PC-9 (cell line): ENCODE measurements around the gene DICER1. TPM values are rescaled to one million over a fixed set of nuclear protein-coding genes. Genes with fewer than 3 reads are reported as not detected.

Experiments used
- BruUV-seq: library from RNA; stranded (reverse); fragments of 400-500 nt; replicated peaks from 2 replicates; lab custom pipeline; 2021; lab: Mats Ljungman, UMichigan
- CTCF ChIA-PET: fragments of 300-600 bp; sonication (Branson Sonifier 250); formaldehyde crosslinking; loops from one replicate; lab custom pipeline; 2022; ENCODE audit warnings: antibody characterized with exemption; lab: Charles Lee
- POLR2A ChIA-PET: fragments of 300-600 bp; sonication (Branson Sonifier 250); formaldehyde crosslinking; loops from one replicate; lab custom pipeline; 2022; ENCODE audit warnings: antibody characterized with exemption; ENCODE audit not compliant: unreplicated experiment; lab: Charles Lee
- DNase-seq, 2 experiments: peaks; one replicate each; pipeline versions ENCODE4 v3.0.0 to v3.0.0-alpha.2; 2015 to 2022; ENCODE audit warnings: mixed read lengths in 1 of 2
- H2AFZ ChIP-seq: fragments of 200-600 bp; sonication (generic); 2 replicates; pipeline ENCODE4 v1.8.1; 2017; ENCODE audit warnings: antibody characterized with exemption
- H3F3A ChIP-seq: fragments of 200-600 bp; sonication (generic); 2 replicates; pipeline ENCODE4 v1.8.1; 2017; ENCODE audit warnings: antibody characterized with exemption, mild to moderate bottlenecking, low read depth; ENCODE audit not compliant: insufficient read depth
- H3K27ac ChIP-seq: fragments of 200-600 bp; sonication (generic); 2 replicates; pipeline ENCODE4 v1.6.1; 2016; ENCODE audit warnings: mixed run types
- H3K27me3 ChIP-seq: fragments of 200-600 bp; sonication (generic); 2 replicates; pipeline ENCODE4 v1.6.1; 2016; ENCODE audit warnings: low read depth, mixed run types; ENCODE audit not compliant: insufficient read depth
- H3K36me3 ChIP-seq: fragments of 200-600 bp; sonication (generic); 2 replicates; pipeline ENCODE4 v1.6.1; 2016; ENCODE audit warnings: low read depth, mixed run types
- H3K4me1 ChIP-seq: fragments of 200-600 bp; sonication (generic); replicated peaks from 2 replicates; pipeline ENCODE4 v1.6.1; 2016; ENCODE audit warnings: mixed run types; ENCODE audit not compliant: insufficient read depth
- H3K4me2 ChIP-seq: fragments of 200-600 bp; sonication (generic); 2 replicates; pipeline ENCODE4 v1.6.1; 2017; ENCODE audit warnings: mixed run types
- H3K4me3 ChIP-seq: fragments of 200-600 bp; sonication (generic); 2 replicates; pipeline ENCODE4 v1.6.1; 2016; ENCODE audit warnings: mixed run types
- H3K79me2 ChIP-seq: fragments of 200-600 bp; sonication (generic); 2 replicates; pipeline ENCODE4 v1.6.1; 2017; ENCODE audit warnings: low read depth, mixed run types
- H3K9me2 ChIP-seq: fragments of 200-600 bp; sonication (generic); 2 replicates; pipeline ENCODE4 v1.8.1; 2017; ENCODE audit warnings: mild to moderate bottlenecking; ENCODE audit not compliant: insufficient read depth
- H3K9me3 ChIP-seq: fragments of 200-600 bp; sonication (generic); 2 replicates; pipeline ENCODE4 v1.8.1; 2016; ENCODE audit warnings: low read depth; ENCODE audit not compliant: insufficient read depth
- H4K20me1 ChIP-seq: fragments of 200-600 bp; sonication (generic); 2 replicates; pipeline ENCODE4 v1.8.1; 2017; ENCODE audit not compliant: insufficient read depth
- EZH2 ChIP-seq: fragments of 200-600 bp; sonication (generic); IDR thresholded peaks from 2 replicates; pipeline ENCODE4 v1.8.0; 2017; ENCODE audit warnings: antibody characterized with exemption, low read depth
- intact Hi-C: fragments of 100-400 bp; cut with micrococcal nuclease; formaldehyde crosslinking; loops from one replicate; pipeline ENCODE4 v1.10.0; 2022; ENCODE audit not compliant: unreplicated experiment
- total RNA-seq: library from RNA; stranded (reverse); gene quantifications from 2 replicates; pipeline ENCODE4 v1.2.3, GENCODE V29; 2021
- TF ChIP-seq, protein P1 (sequence below): fragments of 200-600 bp; sonication (generic); conservative IDR thresholded peaks from 2 replicates; pipeline ENCODE4 v1.6.1; 2017; ENCODE audit warnings: mixed run types, antibody characterized with exemption, mild to moderate bottlenecking, moderate library complexity

Gene DICER1
- total RNA-seq, 1 experiment from 2014 or later: 15.1 TPM

DNA sequence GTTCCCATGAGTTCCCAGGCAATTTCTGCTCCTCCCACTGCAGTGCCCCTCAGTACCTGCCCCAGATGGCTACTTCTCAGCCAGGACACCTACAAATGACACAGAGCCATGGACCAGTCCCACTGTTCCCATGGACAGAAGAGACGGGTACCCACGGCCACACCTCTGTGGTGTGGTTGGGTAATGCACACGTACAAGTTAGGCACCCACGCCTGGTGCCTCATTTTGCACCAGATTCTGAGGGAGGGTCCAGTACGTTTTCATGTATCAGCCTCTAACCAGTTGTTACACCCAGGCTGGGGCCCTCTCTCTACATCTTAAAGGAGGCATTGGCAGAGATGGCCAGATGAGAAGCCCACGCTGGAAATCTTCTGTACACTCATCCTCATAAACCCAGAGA, 114.0 kb downstream of the DICER1 start:
- CTCF ChIA-PET: no interaction called here

DNA sequence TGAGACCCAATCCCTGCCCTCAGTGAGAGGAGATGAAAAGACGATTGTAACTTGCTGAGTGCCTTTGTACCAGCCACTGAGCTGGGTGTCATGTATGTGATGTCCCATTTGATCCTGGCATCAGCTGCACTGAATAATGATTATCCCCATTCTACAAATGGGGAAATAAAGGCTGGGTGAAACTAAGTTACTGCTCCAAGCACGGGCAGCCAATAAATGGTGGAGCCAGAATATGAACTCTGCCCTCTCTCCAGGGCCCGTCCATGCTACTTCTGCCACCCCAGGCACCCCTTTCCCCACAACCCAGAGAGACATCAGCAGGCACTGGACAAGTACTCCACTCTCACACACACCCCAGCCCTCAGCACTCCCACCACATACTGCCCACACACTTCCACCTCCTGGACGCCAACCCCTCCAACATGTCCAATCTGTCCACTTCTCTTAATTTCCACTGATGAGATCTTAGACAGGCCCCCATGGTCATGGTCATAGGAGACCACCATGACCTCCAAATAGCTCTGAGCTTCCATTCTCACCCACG, 115.8 kb downstream of the DICER1 start:
- Histone ChIP-seq H4K20me1 (no peaks in the 10 kb centered on the region), H3K36me3 (no peaks in the 10 kb centered on the region), H3K9me2 (no peaks in the 10 kb centered on the region), H3K27ac (no peak overlapping the region), H3F3A (no peaks in the 10 kb centered on the region), H3K27me3 (peaks cover 92% of the 10 kb centered on the region), H3K4me3 (no peak overlapping the region), H3K4me2 (no peak overlapping the region), H3K79me2 (no peaks in the 10 kb centered on the region), H2AFZ (no peak overlapping the region), H3K4me1 (no peaks in the 10 kb centered on the region), H3K9me3 (no peaks in the 10 kb centered on the region)
- no peak for TF ChIP-seq EZH2
- TF ChIP-seq, protein P1, sequence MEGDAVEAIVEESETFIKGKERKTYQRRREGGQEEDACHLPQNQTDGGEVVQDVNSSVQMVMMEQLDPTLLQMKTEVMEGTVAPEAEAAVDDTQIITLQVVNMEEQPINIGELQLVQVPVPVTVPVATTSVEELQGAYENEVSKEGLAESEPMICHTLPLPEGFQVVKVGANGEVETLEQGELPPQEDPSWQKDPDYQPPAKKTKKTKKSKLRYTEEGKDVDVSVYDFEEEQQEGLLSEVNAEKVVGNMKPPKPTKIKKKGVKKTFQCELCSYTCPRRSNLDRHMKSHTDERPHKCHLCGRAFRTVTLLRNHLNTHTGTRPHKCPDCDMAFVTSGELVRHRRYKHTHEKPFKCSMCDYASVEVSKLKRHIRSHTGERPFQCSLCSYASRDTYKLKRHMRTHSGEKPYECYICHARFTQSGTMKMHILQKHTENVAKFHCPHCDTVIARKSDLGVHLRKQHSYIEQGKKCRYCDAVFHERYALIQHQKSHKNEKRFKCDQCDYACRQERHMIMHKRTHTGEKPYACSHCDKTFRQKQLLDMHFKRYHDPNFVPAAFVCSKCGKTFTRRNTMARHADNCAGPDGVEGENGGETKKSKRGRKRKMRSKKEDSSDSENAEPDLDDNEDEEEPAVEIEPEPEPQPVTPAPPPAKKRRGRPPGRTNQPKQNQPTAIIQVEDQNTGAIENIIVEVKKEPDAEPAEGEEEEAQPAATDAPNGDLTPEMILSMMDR: no peak
- ChIA-PET POLR2A (no interaction called here), CTCF (no interaction called here)
- no TSS peak for BruUV-seq
- intact Hi-C loops: no loop called here
- DNase-seq: no peak

More for the DNA sequence above, 114.0 kb downstream of the DICER1 start:
- TF ChIP-seq, protein P1: no peak
- no peak for TF ChIP-seq EZH2
- Histone ChIP-seq H3K4me1 (no peaks in the 10 kb centered on the region), H3F3A (no peaks in the 10 kb centered on the region), H3K4me2 (no peak overlapping the region), H3K79me2 (no peaks in the 10 kb centered on the region), H4K20me1 (no peaks in the 10 kb centered on the region), H3K9me3 (no peaks in the 10 kb centered on the region), H3K4me3 (no peak overlapping the region), H3K36me3 (no peaks in the 10 kb centered on the region), H2AFZ (no peak overlapping the region), H3K9me2 (no peaks in the 10 kb centered on the region), H3K27me3 (peaks cover 96% of the 10 kb centered on the region), H3K27ac (no peak overlapping the region)
- POLR2A ChIA-PET: no interaction called here
- intact Hi-C loops: no loop called here
- DNase-seq: no peak
- no TSS peak for BruUV-seq

- Histone ChIP-seq H3K4me3 (no peak overlapping the region), H3K79me2 (no peaks in the 10 kb centered on the region), H2AFZ (no peak overlapping the region), H3K36me3 (no peaks in the 10 kb centered on the region), H3K27me3 (peaks cover 86% of the 10 kb centered on the region), H3F3A (no peaks in the 10 kb centered on the region), H3K9me2 (no peaks in the 10 kb centered on the region), H4K20me1 (no peaks in the 10 kb centered on the region), H3K4me1 (no peaks in the 10 kb centered on the region), H3K4me2 (no peak overlapping the region), H3K27ac (no peak overlapping the region), H3K9me3 (no peaks in the 10 kb centered on the region)
- ChIA-PET CTCF (no interaction called here), POLR2A (no interaction called here)
- intact Hi-C loops: no loop called here
- no TSS peak for BruUV-seq
- DNase-seq: no peak
- TF ChIP-seq, protein P1: no peak
- TF ChIP-seq EZH2: no peak
These were observed 116.4 kb downstream of the DICER1 start for GRCh38 chr14:95040708-95041476.
